ENCODE data around the gene GPR85.

GRCh38 chr7:113084496-113085172, 2.0 kb downstream of the GPR85 start:
- no peak for TF ChIP-seq GATA2 (IDR thresholded peaks at IDR 0.05; ENCODE audit: low read depth, low read length)
- no peak for TF ChIP-seq GATA3 (IDR thresholded peaks at IDR 0.05; ENCODE audit: low read depth, low read length)

Data from SH-SY5Y (cell line).